ENCODE data around the gene TRIM71.
"Not testable (repeated sequence)": the region's sequence is repeated elsewhere in the genome, so short reads cannot be mapped to it uniquely, and the experiment has no call there.

TRIM71 gene

DNA sequence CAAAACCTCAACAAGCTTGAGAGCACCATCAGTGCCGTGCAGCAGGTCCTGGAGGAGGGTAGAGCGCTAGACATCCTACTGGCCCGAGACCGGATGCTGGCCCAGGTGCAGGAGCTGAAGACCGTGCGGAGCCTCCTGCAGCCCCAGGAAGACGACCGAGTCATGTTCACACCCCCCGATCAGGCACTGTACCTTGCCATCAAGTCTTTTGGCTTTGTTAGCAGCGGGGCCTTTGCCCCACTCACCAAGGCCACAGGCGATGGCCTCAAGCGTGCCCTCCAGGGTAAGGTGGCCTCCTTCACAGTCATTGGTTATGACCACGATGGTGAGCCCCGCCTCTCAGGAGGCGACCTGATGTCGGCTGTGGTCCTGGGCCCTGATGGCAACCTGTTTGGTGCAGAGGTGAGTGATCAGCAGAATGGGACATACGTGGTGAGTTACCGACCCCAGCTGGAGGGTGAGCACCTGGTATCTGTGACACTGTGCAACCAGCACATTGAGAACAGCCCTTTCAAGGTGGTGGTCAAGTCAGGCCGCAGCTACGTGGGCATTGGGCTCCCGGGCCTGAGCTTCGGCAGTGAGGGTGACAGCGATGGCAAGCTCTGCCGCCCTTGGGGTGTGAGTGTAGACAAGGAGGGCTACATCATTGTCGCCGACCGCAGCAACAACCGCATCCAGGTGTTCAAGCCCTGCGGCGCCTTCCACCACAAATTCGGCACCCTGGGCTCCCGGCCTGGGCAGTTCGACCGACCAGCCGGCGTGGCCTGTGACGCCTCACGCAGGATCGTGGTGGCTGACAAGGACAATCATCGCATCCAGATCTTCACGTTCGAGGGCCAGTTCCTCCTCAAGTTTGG lies 72.9 kb downstream of the TRIM71 start:
- DNase-seq (ENCODE audit: low read depth), result no peak

- DNase-seq (ENCODE audit: low read depth), result no peak
Observed at GRCh38 chr3:32891365-32891764, 73.6 kb downstream of the TRIM71 start.

DNA sequence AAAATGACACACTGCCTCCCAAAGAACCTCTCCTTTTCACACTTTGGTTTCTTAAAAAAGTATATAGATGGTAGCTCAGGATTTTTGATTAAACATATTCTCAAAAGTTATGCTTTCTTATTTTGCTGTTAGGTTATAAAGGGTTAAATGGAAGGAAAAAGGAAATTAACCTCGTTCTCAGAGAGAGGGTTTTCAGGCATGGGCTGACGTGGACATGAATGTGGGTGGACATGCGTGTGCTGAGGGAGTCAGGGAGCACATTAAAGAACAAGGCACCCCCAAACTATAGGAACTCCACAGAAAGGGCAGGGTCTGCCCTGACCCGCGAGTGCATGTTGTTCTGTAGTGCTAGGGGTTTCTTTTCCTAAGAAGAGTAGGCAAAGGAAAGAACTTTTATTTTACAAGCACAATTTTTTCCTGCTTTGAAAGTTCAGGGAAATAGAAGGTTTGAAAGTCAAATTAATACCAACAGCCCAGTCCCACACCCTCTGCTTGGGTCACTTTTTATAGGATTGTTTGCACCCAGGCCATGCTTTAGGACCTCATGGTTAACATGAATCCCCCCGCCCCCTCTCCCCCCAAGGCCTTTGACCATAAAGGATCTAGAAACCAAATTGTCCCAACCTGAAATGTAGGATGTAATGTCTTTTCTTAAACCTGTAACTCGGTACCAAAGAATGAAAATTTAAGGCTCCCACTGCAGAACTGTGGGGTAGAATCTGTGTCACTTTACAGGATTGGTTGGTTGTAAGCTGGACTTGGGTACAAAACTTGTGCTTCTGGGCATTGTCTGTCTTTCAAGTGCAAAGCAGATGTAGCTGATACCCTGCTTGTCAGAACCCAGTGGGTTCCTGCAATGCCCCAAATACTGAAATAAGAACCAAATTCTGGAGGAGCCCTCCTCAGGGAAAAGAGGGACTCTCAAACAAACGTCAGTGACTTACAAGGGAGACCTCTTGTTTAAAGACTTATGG lies 75.1 kb downstream of the TRIM71 start:
- DNase-seq (ENCODE audit: low read depth), result no peak

- no peak for DNase-seq (ENCODE audit: low read depth)
Observed at GRCh38 chr3:32894977-32895376, 77.2 kb downstream of the TRIM71 start.

- no peak for DNase-seq (ENCODE audit: low read depth)
Observed at GRCh38 chr3:32895701-32896100, 77.9 kb downstream of the TRIM71 start.

DNA sequence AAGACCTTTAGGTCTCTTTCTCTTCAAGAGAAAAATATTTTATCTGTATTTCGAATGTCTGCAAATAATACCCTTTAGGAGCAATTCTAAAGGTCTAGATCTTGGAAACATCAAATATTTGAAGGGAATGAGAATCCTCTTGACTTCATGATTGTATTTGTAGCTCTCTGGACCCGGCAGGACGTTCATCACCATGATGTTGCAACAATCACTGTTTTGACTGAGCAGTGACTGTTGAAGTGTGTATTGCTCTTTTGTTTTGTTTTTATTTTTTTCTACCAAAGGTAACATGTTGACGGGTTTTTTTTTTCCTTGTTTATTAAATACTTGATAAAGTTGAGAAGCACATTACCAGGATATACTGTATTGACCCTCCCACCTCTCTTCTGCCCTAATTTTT lies 78.3 kb downstream of the TRIM71 start:
- DNase-seq (ENCODE audit: low read depth), result no peak

DNA sequence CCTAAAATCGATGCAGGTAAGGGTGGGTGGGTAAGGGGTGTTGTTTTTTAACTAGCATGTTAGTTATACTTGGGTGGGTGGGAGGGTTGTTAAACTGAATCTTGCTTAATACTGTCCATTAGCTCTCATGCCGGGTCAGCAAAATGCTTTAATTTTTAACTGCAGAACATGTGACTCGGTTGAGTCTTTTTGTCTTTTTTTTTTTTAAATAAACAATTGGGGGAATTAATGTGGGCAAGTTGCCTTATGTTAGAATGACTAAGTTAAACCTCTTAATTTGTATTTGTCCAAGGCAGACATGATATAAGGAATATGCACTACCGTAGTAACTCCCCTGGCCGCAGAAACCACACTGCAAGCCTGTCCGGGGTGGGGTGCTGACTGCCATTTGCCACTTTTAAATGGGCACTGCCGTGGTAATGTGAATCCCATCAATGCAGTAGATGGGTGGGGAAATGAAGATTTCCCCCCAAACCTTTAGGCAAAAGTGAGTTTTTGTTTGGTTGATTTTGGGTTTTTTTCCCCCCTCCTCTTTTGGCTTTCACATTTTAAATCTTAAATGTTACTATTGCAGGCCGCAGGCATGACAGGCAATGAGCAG lies 79.3 kb downstream of the TRIM71 start:
- DNase-seq (ENCODE audit: low read depth), result no peak

DNA sequence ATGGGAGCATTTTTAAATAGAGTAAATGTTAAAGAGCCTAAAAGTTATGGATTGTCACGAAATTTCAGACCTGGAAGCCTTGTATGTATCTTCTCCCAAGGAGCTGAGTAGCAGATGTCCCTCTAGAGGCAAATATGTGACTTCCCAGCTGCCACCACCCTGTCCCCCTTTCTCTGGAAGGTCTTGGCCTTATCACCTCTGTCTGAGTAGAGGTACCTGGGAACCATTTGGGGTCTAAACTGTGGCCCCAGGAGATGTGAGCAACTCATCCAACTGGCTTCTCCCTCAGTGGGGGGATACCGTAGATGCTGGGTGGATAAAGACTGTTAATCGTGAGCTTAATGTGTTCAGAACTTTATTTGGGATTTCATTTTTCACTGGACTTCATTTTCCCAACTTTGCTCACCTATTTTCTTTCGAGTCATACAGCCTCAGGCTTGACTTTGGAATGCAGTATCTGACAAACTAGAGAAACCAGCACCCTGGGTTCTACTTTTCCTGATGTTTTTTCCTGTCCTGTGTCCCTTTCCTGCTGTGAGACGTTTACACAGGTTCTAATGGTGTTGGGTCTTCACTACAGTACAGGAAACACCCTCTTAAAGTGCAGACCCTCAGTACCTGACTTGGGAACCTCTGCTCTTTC lies 80.3 kb downstream of the TRIM71 start:
- no peak for DNase-seq (ENCODE audit: low read depth)

- no peak for DNase-seq (ENCODE audit: low read depth)
Observed at GRCh38 chr3:32899265-32899664, 81.5 kb downstream of the TRIM71 start.

DNA sequence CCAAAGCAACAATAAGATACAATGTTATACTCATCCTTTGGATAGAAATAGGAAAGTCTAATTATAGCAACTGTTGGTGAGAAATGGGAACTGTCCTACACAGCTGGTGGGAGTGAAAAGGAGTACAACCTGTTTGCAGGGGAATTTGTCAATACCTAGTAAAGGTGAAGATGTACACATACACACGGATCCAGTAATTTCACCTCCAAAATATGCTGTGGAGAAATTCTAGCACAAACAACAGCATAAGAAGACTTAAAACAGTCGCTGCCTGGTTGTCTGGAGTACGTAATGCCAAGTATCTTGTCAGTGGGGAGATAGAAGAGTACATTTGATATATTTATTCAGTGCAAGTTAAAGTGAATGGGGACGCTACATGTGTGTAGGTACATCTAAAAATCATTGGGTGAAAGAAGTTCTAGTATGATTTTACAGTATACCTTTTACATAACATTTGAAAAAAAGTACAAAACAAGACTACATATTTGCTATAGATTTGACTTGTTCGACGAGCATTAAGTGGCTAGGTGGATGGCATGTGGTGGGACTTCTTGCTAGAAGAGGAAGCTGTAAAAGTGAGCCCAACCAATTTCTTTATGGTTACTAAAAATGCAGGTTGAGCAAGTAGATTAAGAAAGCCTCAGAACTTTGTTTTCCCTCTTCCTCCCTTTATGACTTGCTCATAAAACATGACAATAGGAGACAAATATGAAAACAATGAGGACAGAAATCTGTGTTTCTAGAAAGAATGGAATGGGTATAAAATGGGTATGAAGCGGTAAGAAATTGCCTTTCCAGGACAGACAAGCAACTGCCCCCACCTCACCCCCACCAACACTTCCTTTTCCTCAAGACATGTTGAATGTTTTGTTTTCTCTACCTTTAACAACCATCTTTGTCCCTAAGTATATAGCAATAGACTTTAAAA lies 83.5 kb downstream of the TRIM71 start:
- no peak for DNase-seq (ENCODE audit: low read depth)

DNA sequence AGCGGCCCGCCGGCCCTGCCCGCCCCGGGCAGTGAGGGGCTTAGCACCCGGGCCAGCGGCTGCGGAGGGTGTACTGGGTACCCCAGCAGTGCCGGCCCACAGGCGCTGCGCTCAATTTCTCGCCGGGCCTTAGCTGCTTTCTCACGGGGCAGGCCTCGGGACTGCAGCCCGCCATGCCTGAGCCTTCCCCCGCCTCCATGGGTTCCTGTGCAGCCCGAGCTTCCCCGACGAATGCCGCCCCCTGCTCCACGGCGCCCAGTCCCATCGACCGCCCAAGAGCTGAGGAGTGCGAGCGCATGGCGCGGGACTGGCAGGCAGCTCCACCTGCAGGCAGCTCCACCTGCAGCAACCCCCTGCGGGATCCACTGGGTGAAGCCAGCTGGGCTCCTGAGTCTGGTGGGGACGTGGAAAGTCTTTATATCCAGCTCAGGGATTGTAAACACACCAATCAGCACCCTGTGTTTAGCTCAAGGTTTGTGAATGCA lies 85.1 kb downstream of the TRIM71 start:
- not testable (repeated sequence) for DNase-seq (ENCODE audit: low read depth)

- DNase-seq (ENCODE audit: low read depth), result no peak
Observed at GRCh38 chr3:32903953-32904352, 86.2 kb downstream of the TRIM71 start.

GRCh38 chr3:32909999-32910398 lies 92.2 kb downstream of the TRIM71 start:
- DNase-seq (ENCODE audit: low read depth), result no peak

DNA sequence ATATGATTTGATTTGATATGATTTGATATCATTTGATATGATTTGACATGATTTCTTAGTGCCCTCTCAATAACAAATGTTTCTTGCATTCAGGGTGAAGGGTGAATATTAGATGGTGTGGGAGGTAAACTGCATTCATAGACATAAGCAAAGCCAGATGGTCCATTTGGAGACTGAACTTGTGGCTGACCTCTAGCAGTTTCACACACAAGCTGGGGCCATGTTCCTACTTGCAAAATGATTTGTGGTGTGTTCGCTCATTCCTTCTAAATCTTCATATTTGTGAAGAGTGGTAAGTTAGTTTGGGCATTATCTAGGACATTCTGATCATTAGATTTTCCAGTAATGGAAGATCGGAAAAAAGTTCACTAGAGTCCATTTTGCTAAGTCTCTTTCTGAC lies 93.2 kb downstream of the TRIM71 start:
- no peak for DNase-seq (ENCODE audit: low read depth)

GRCh38 chr3:32912046-32912445 lies 94.2 kb downstream of the TRIM71 start:
- DNase-seq (ENCODE audit: low read depth), result no peak

- peak; percentile 81 for DNase-seq (ENCODE audit: low read depth)
Observed at GRCh38 chr3:32913790-32914446, 96.1 kb downstream of the TRIM71 start.

DNA sequence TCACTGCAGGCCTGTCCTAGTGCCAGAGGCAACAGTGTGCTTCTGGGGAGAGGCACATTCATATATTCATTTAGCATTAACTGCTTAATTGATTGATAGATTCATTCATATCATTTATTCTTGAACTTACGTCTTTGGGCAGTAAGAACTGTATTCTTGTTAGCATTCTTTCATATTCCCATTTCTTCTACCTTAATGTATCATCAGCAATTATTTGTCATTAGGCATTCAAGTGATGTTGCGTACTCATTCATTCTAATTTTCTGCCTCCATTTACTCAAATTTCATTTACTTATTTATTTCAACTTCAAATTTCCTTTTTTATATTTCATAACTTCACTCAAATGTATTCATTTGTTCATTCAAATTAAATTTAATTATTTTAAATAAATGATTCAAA lies 102.1 kb downstream of the TRIM71 start:
- no peak for DNase-seq (ENCODE audit: low read depth)

DNA sequence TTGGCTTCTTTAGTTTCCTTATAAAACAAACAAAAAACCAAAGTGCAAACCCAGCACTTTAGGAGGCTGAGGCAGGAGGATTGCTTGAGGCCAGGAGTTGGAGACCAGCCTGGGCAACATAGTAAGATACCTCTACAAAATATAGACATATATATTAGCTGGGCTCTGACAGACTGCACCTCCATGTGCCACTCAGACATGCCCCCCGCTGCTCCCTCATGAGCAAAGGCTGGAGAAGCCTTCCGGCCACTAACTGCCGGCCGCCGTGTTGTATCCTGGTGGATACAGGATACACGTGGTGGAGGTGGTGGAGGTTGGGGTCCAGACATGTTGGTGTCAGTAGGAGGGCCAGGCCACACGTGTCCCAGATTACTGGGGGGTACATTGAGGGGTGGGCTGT lies 104.3 kb downstream of the TRIM71 start:
- DNase-seq (ENCODE audit: low read depth), result no peak

GRCh38 chr3:32930161-32930560 lies 112.4 kb downstream of the TRIM71 start:
- DNase-seq (ENCODE audit: low read depth), result no peak

- DNase-seq (ENCODE audit: low read depth), result not testable (repeated sequence)
Observed at GRCh38 chr3:32931273-32931672, 113.5 kb downstream of the TRIM71 start.

Data from GM04504 (cell line).